Progenitor cell of endocrine pancreas (in vitro differentiated cells): ENCODE measurements around the gene TMEFF2. TPM values are rescaled to one million over a fixed set of nuclear protein-coding genes. Genes with fewer than 3 reads are reported as not detected.
A peak's percentile ranks its signal among the peaks of the same experiment; 100 is the strongest.

Source experiments
- DNase-seq: peaks from one replicate; pipeline ENCODE4 v3.0.0; 2021; ENCODE audit warnings: low spot score; ENCODE audit not compliant: unreplicated experiment
- H3K27ac Mint-ChIP-seq: 2 replicates; pipeline ENCODE4 v1.8.0; 2021; ENCODE audit warnings: mild to moderate bottlenecking, moderate library complexity, mixed read lengths
- H3K27me3 Mint-ChIP-seq: 2 replicates; pipeline ENCODE4 v1.8.0; 2021; ENCODE audit warnings: mixed read lengths
- H3K36me3 Mint-ChIP-seq: 2 replicates; pipeline ENCODE4 v1.8.0; 2022; ENCODE audit warnings: mixed read lengths; ENCODE audit not compliant: insufficient read depth
- H3K4me1 Mint-ChIP-seq: 2 replicates; pipeline ENCODE4 v1.8.0; 2021; ENCODE audit warnings: low read depth, mixed read lengths
- H3K4me3 Mint-ChIP-seq: 2 replicates; pipeline ENCODE4 v1.8.0; 2021; ENCODE audit warnings: low read depth, mild to moderate bottlenecking, moderate library complexity, mixed read lengths
- H3K9me3 Mint-ChIP-seq: 2 replicates; pipeline ENCODE4 v1.8.0; 2021; ENCODE audit warnings: low read depth, mixed read lengths
- CTCF ChIP-seq: fragments of 200-600 bp; sonication (generic); IDR thresholded peaks from one replicate; pipeline ENCODE4 v1.5.0; 2021; ENCODE audit warnings: antibody characterized with exemption, mild to moderate bottlenecking; ENCODE audit not compliant: unreplicated experiment
- total RNA-seq: library from RNA; stranded (reverse); gene quantifications from 2 replicates; pipeline ENCODE4 v1.2.1, GENCODE V29; 2021

Gene TMEFF2
- total RNA-seq, 1 donor from 2014 or later: 0.50 TPM

DNA sequence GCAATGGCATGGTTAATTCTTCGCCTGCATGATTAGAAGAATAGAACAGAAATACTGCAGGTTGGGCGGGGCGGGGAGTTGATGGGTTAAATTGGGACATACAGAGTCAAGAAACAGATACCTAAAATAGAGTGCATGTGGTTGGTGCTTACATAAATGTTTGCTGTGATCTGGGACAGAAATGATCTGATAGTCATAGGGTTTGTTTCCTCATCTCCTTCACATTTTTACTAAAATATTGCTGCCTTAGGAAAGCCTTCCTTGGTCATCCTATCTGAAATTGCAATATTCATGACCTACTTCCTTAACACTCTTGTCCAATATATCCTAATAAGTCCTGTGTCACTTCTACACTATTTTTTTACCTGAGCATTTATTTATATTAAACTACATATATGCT lies 163.9 kb downstream of the TMEFF2 start:
- Mint-ChIP-seq H3K27me3 (no peaks in the 10 kb centered on the region), H3K4me1 (peaks cover 2% of the 10 kb centered on the region), H3K9me3 (no peaks in the 10 kb centered on the region), H3K4me3 (no peak overlapping the region), H3K36me3 (no peaks in the 10 kb centered on the region), H3K27ac (no peak overlapping the region)
- no peak for TF ChIP-seq CTCF
- no peak for DNase-seq

DNA sequence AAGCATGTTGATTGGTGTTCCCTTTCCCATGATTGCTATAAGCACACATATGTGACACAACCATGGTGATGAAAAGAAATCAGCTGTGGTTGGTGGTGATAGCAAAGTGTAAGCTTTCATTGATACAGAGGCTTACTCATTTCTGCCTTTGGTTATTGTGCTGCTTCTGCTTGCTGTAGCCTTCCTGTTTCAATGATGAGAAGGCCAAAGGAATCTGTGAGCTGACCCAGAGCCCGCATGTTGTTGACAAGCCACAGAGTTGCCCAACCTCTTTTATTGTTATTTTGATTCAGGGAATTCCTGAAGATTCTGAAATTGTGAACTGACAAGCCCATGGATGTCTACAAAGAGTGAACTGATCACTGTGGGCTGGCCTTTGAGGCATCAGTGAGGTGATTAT lies 164.4 kb downstream of the TMEFF2 start:
- no peak for TF ChIP-seq CTCF
- Mint-ChIP-seq H3K4me1 (no peaks in the 10 kb centered on the region), H3K27me3 (no peaks in the 10 kb centered on the region), H3K9me3 (no peaks in the 10 kb centered on the region), H3K27ac (no peak overlapping the region), H3K4me3 (no peak overlapping the region), H3K36me3 (no peaks in the 10 kb centered on the region)
- DNase-seq: no peak

DNA sequence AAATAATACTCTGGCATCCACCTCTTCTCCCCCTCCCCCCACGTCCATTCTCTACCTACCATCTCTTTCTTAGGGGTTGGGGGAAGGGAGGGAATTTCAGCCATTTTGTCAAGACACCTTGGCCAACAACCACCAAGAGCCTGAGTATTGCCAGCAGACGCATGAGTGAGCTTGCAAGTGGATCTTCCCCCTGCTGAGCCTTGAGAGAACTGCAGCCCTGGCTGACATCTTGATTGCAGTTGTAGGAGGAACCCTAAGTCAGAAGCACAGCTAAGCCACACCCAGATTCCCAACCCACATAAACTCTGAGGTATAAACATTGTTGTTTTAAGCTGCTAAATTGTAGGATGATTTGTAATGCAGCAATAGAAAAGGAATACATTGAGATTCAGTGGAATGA lies 165.6 kb downstream of the TMEFF2 start:
- Mint-ChIP-seq H3K4me1 (no peaks in the 10 kb centered on the region), H3K9me3 (no peaks in the 10 kb centered on the region), H3K36me3 (no peaks in the 10 kb centered on the region), H3K27me3 (no peaks in the 10 kb centered on the region), H3K27ac (no peak overlapping the region), H3K4me3 (no peak overlapping the region)
- DNase-seq: no peak
- peak; percentile 31 for TF ChIP-seq CTCF

GRCh38 chr2:192026825-192027120 lies 168.0 kb downstream of the TMEFF2 start:
- TF ChIP-seq CTCF: no peak
- Mint-ChIP-seq H3K4me1 (no peaks in the 10 kb centered on the region), H3K4me3 (no peak overlapping the region), H3K27me3 (no peaks in the 10 kb centered on the region), H3K9me3 (no peaks in the 10 kb centered on the region), H3K36me3 (no peaks in the 10 kb centered on the region), H3K27ac (no peak overlapping the region)
- DNase-seq: no peak

DNA sequence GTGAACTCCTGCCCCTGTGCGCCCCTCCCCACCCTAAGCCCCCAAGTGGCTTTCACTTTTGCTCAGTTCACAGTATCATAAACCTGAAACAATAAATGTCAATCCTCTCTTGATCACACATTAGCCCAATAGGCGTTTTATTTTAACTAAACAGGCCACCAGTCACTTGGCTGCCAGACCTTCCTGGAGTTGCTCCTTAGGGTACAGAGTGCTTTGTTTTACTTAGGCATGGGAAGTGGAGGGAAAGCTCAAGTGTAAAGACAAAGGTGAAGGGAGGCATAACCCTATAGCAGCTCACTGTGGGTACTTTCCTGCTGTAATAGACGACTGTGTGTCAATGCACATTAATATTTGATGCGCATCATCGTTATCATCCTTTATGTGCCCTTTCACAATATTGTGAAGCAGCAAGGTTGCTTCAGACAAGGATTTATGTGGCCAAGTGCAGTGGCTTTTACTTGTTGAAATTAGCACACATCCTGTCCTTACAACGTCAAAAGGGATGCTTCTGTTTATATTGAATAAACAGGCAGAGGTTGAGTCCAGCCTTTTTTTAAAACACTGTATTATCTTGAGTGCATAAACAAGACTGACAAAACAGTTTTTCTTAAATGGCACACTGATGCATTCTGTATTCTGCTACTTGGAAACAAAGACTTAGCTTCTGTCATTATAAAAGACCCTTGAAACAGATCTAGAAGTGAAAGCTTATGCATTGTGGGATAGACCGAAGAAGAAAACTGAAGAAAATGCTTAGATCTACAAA lies 168.5 kb downstream of the TMEFF2 start:
- Mint-ChIP-seq H3K4me1 (no peaks in the 10 kb centered on the region), H3K27me3 (peaks cover 5% of the 10 kb centered on the region), H3K9me3 (no peaks in the 10 kb centered on the region), H3K4me3 (no peak overlapping the region), H3K27ac (no peak overlapping the region), H3K36me3 (no peaks in the 10 kb centered on the region)
- DNase-seq: no peak
- no peak for TF ChIP-seq CTCF
